H1 (cell line): ENCODE data around the gene TOP1. TPM values are rescaled to one million over a fixed set of nuclear protein-coding genes. Genes with fewer than 3 reads are reported as not detected.

Experiments
- ASH2L ChIP-seq: fragments of 200-600, 300-600 bp; sonication (generic); IDR thresholded peaks from one replicate; pipeline ENCODE4 v1.7.1; 2017; ENCODE audit warnings: low read length
- BRCA1 ChIP-seq: IDR thresholded peaks from 2 replicates; pipeline ENCODE4 v1.6.1; 2012; ENCODE audit warnings: low read depth, low read length, improper control_type of control experiment
- CBX8 ChIP-seq: fragments of 300-800, 300-1000 bp; sonication (generic); IDR thresholded peaks from 2 replicates; pipeline ENCODE4 v1.7.1; 2016; ENCODE audit warnings: low read depth, low read length, borderline replicate concordance
- CHD2 ChIP-seq: IDR thresholded peaks from 2 replicates; pipeline ENCODE4 v1.6.1; 2012; ENCODE audit warnings: low read length, improper control_type of control experiment
- EZH2 ChIP-seq: fragments of 200-600 bp; sonication (generic); IDR thresholded peaks from 2 replicates; pipeline ENCODE4 v1.7.1; 2012; ENCODE audit warnings: low read depth, mild to moderate bottlenecking, moderate library complexity, low read length, inconsistent platforms; ENCODE audit not compliant: severe bottlenecking
- HDAC6 ChIP-seq: IDR thresholded peaks from one replicate; pipeline ENCODE4 v1.7.1; 2012; ENCODE audit warnings: low read depth, mild to moderate bottlenecking, inconsistent platforms, low read length, moderate library complexity
- KDM1A ChIP-seq: fragments of 200-600, 300-600 bp; sonication (generic); IDR thresholded peaks from 2 replicates; pipeline ENCODE4 v1.7.1; 2016; ENCODE audit warnings: mild to moderate bottlenecking, low read length, borderline replicate concordance
- KDM4A ChIP-seq: IDR thresholded peaks from one replicate; pipeline ENCODE4 v1.7.1; 2012; ENCODE audit warnings: low read depth, mild to moderate bottlenecking, moderate library complexity, low read length, inconsistent platforms; ENCODE audit not compliant: severe bottlenecking
- KDM5A ChIP-seq: fragments of 200-600 bp; IDR thresholded peaks from 2 replicates; pipeline ENCODE4 v1.7.1; 2012; ENCODE audit warnings: mild to moderate bottlenecking, low read length, inconsistent platforms, mixed read lengths
- NANOG ChIP-seq: IDR thresholded peaks from 2 replicates; pipeline ENCODE4 v1.6.1; 2011; ENCODE audit warnings: low read length, low read depth, mild to moderate bottlenecking, inconsistent platforms; ENCODE audit not compliant: insufficient read depth, poor library complexity, severe bottlenecking
- PHF8 ChIP-seq: fragments of 200-600 bp; sonication (generic); conservative IDR thresholded peaks from 2 replicates; pipeline ENCODE4 v1.7.1; 2012; ENCODE audit warnings: low read depth, mild to moderate bottlenecking, inconsistent platforms, low read length, moderate library complexity
- POLR2A ChIP-seq, 2 experiments: IDR thresholded peaks; 1 replicate in 1 of 2; 2 replicates in 1 of 2; pipeline ENCODE4 v1.6.1; 2011; ENCODE audit warnings: low read depth in 2 of 2, low read length in 2 of 2, mild to moderate bottlenecking in 2 of 2; ENCODE audit errors: control extremely low read depth in 1 of 2
- POLR2AphosphoS5 ChIP-seq: IDR thresholded peaks from 2 replicates; pipeline ENCODE4 v1.6.1; 2011; ENCODE audit warnings: low read depth, low read length
- SAP30 ChIP-seq: fragments of 300-600 bp; sonication (generic); IDR thresholded peaks from 2 replicates; pipeline ENCODE4 v1.7.1; 2012; ENCODE audit warnings: low read length, moderate library complexity, mild to moderate bottlenecking, inconsistent platforms; ENCODE audit not compliant: insufficient read depth, insufficient replicate concordance
- SRF ChIP-seq: IDR thresholded peaks from 2 replicates; pipeline ENCODE4 v1.6.1; 2011; ENCODE audit warnings: mild to moderate bottlenecking, low read depth, low read length, moderate library complexity
- TAF1 ChIP-seq: IDR thresholded peaks from 2 replicates; pipeline ENCODE4 v1.6.1; 2011; ENCODE audit warnings: mild to moderate bottlenecking, low read depth, low read length
- TAF7 ChIP-seq: optimal IDR thresholded peaks from 2 replicates; pipeline ENCODE3; 2011; ENCODE audit warnings: low read depth, mild to moderate bottlenecking, inconsistent platforms, low read length, moderate library complexity, borderline replicate concordance
- TBP ChIP-seq: IDR thresholded peaks from 2 replicates; pipeline ENCODE4 v1.6.1; 2011; ENCODE audit warnings: low read depth, low read length, improper control_type of control experiment
- USF2 ChIP-seq: IDR thresholded peaks from 2 replicates; pipeline ENCODE4 v1.6.1; 2011; ENCODE audit warnings: low read length, improper control_type of control experiment
- YY1 ChIP-seq: IDR thresholded peaks from 2 replicates; pipeline ENCODE4 v1.6.1; 2011; ENCODE audit warnings: low read depth, mild to moderate bottlenecking, low read length
- ZNF274 ChIP-seq: IDR thresholded peaks from 2 replicates; pipeline ENCODE4 v1.7.0; 2012; ENCODE audit warnings: low read length, borderline replicate concordance; ENCODE audit errors: extremely low read depth
- polyA plus RNA-seq, 7 experiments: library from polyadenylated mRNA; depleted of rRNA in 3 of 7; stranded (reverse) in 5 of 7; unstranded in 2 of 7; fragments of >200 nt in 5 of 7; fragments of 200-250 nt in 2 of 7; gene quantifications; 1 replicate in 5 of 7; 2 replicates in 1 of 7; 4 replicates in 1 of 7; pipeline versions ENCODE4 v1.2.1 to v1.2.3, GENCODE V29; 2011 to 2013; ENCODE audit warnings: missing spikeins in 2 of 7, mixed read lengths in 2 of 7
- total RNA-seq: library from RNA; stranded (reverse); fragmentation: NEBNext Ultra II Directional; extraction: Animal tissue kit (Norgen Biotek cat#: 25700); gene quantifications from 2 replicates; pipeline ENCODE4 v1.2.1, GENCODE V29; 2021
- TF ChIP-seq, protein P1 (sequence below): IDR thresholded peaks from 2 replicates; pipeline ENCODE4 v1.6.1; 2012; ENCODE audit warnings: inconsistent platforms
- TF ChIP-seq, protein P2 (sequence below): IDR thresholded peaks from 2 replicates; pipeline ENCODE4 v1.6.1; 2012; ENCODE audit warnings: inconsistent platforms

The TOP1 gene
- total and polyA plus RNA-seq, 2 of the 8 experiments (the other 6 are each of a cell fraction or from before 2014, with no cell fraction given): 7.4 to 108 TPM

- TF ChIP-seq SRF: peak; percentile 16; the same call in 1 of the 2 replicates
- TF ChIP-seq YY1: no peak
- TF ChIP-seq, protein P1, sequence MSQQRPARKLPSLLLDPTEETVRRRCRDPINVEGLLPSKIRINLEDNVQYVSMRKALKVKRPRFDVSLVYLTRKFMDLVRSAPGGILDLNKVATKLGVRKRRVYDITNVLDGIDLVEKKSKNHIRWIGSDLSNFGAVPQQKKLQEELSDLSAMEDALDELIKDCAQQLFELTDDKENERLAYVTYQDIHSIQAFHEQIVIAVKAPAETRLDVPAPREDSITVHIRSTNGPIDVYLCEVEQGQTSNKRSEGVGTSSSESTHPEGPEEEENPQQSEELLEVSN: peak; percentile 86
- no peak for TF ChIP-seq CBX8
- peak; percentile 34 for TF ChIP-seq KDM4A
- TF ChIP-seq TAF1: peak; percentile 90
- peak; percentile 90 to 97 for TF ChIP-seq POLR2A (IDR thresholded peaks at IDR 0.05; ENCODE audit: control extremely low read depth in 1 of 2, low read depth in 2 of 2, low read length in 2 of 2)
- no peak for TF ChIP-seq HDAC6
- no peak for TF ChIP-seq KDM1A
- no peak for TF ChIP-seq EZH2
- TF ChIP-seq, protein P2, sequence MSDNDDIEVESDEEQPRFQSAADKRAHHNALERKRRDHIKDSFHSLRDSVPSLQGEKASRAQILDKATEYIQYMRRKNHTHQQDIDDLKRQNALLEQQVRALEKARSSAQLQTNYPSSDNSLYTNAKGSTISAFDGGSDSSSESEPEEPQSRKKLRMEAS: peak; percentile 97
- no peak for TF ChIP-seq ZNF274
- TF ChIP-seq TAF7: peak; percentile 89
- TF ChIP-seq POLR2AphosphoS5: peak; percentile 68
- TF ChIP-seq TBP: peak; percentile 93
- TF ChIP-seq PHF8: peak; percentile 80
- peak; percentile 77 for TF ChIP-seq USF2
- TF ChIP-seq CHD2: no peak
- no peak for TF ChIP-seq BRCA1
- no peak for TF ChIP-seq NANOG
- TF ChIP-seq SAP30: no peak
- TF ChIP-seq KDM5A: no peak
- peak; percentile 59 for TF ChIP-seq ASH2L
Measured at GRCh38 chr20:41028359-41029149, at the start of gene TOP1 (continued).
